HG02870 (cell line): ENCODE measurements around the gene CYP26C1.
"Not testable (repeated sequence)": the region's sequence is repeated elsewhere in the genome, so short reads cannot be mapped to it uniquely, and the experiment has no call there.

ENCODE experiments used
- ATAC-seq: cut with Tn5 transposase; IDR thresholded peaks from one replicate; pipeline ENCODE4 v1.9.1; 2021; ENCODE audit warnings: mild to moderate bottlenecking, moderate library complexity; ENCODE audit not compliant: unreplicated experiment

The CYP26C1 gene

DNA sequence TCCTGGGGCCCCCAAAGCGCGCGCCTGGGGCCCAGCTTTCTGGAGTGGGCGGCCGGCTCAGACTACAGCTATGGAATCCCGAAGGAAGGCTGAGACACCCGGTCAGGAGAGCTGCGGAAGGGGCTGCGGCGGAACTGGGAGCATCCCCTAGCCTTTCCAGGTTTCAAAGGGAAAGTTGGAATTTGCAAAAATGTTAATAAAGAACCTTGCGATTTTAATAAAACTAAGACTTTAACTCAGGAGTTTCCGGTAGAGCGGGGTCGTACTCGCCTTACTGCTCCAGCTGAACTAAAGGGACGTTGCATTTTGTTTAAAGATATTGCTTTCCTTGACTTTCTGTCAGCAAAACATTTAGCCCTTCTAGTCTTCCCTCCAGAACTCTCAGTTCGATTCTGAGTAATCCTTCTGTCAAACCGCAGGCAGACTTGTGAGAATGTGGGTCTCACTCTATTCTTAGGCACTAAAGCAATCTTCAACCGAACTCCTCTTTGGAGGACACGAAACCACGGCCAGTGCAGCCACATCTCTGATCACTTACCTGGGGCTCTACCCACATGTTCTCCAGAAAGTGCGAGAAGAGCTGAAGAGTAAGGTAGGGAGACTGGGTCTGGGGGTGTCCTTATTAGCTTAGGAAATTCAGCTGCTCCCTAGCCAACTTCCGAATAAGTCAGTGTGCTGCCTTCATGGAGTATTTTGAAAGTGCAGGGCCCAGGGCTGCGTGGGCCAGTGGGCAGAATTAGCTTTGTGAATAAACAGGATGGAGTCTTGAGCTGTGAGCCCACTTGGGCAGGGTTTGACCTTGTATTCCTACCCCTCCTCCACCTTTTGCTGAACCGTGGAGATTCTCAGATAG, 15.0 kb downstream of the CYP26C1 start:
- ATAC-seq: peak; percentile 56

DNA sequence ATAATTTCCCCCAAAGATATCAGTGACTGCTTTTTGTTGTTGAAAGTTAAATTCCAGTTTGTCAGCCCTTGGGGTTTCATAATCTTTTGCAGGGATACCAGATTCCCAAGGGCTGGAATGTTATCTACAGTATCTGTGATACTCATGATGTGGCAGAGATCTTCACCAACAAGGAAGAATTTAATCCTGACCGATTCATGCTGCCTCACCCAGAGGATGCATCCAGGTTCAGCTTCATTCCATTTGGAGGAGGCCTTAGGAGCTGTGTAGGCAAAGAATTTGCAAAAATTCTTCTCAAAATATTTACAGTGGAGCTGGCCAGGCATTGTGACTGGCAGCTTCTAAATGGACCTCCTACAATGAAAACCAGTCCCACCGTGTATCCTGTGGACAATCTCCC, 16.3 kb downstream of the CYP26C1 start:
- no peak for ATAC-seq

DNA sequence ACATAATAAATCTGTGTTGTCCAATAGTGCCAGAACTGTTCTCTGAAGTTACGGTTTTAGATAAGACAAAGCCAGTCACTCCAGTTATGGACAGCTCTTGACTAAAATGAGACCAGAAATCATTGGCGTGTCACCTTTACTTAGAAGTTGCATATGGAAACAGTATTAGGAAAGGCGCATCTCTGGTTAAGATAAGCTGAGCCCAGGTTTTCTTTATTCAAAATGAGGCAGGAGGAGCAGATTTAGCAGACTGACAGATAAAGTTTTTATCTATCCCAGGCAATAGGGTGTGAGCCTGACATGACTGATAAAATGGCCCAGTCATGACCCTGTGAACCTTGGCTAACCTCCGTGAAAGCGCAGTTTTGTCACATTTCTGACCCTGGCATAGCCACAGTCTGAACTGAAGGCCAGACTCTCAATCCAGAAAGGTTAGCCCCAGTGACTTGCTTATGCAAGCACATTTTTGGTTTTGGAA, 17.3 kb downstream of the CYP26C1 start:
- no peak for ATAC-seq

DNA sequence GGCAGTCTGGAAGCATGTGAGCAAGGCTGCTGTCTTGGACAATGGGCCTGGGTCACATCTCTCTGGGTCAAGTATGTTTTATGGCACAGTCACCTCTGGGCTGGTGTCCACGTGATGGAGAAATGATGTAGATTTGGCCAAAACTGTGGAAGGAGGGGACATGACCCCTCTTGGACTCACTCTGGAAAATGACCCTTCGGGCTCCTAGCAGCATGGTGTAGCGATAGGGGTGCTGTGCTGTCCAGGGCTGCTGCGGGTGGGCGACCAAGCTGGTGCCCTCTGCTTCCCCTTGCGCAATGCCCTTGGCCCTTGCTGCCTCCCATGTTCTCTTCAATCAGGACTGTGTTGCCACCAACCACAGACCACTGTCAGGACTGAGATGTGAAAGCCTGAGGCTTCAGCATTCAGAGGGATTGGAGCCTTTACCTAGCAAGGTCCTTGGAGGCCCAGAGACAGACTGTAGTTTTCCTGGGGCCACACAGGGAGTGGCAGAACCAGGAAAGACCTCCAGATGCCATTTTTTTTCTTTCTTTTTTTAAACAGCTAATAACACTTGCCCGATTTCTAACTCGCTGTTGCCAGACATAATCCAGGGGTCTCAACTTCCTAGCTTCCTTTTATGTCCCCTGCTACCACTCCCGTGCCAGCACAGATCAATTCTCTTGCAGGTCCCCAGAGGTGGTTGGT, 19.2 kb downstream of the CYP26C1 start:
- ATAC-seq: no peak

DNA sequence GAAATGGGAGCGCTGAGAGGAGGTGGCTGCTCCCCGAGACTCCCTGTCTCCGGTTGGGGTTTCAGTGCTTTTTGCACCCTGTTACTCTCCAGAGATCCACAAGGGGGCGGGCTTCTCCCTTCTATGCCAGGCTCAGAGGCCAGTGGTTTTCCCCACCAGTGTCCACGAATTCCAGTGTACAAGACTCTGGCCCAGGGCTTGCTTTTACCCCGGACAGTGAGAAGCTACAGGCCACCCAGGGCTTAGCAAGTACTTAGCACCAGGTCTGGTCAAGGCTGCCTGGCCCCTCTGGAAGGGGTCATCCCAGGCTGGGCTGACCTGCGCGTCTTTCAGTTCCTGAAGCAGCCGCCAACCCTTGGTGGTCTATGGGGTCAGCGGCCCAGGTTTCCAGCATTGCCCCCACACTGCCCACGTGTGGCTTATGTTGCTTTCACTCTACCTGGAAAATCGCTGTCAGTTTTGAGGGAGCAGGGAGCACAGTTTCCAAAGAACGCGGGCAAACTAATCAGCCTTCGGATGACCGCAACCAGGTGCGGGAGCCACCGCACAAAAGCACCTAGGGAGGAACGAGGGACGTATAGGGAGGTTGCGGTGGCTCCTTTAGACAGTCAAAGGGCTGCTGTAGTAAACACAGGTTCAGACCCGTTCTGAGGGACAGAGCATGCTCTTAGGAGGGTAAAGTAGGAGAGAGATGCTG, 19.9 kb downstream of the CYP26C1 start:
- ATAC-seq: no peak

DNA sequence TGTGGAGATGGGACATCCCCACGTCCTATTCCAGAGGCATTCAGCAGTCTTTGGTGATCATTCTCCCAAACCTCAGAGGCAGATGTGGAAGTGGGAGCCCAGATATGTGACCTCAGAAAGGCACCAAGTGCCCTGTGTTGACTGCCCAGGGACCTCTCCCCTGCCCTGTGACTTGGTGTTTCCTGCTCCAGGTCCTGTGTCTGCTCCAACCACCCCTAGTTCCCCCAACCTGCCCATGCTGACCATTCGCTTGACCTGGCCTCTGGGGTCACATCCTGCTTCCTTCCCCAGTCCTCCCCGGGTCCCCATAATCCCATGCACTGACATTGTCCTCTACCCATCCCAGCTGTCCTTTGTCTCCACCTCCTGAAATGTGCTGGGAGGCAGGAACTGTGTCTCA, 20.7 kb downstream of the CYP26C1 start:
- no peak for ATAC-seq

DNA sequence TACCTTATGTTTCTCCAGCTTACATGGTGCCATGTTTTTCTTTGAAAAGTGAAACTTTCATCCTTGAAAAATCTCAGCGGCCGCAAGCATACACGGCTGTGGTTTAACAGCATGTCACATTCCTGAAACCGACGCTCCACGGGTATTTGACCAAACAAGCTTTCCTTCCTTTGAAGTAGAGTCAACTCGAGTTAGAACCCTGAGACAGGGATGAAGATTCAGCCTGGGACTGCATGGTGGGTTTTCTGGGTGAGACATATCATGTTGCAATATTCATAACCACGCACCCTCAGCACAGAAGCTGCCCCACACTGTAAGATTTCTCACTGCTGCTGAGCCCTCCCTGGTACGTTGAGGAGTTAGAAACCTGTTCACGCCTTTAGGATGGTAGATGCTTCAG, 21.2 kb downstream of the CYP26C1 start:
- ATAC-seq: no peak

DNA sequence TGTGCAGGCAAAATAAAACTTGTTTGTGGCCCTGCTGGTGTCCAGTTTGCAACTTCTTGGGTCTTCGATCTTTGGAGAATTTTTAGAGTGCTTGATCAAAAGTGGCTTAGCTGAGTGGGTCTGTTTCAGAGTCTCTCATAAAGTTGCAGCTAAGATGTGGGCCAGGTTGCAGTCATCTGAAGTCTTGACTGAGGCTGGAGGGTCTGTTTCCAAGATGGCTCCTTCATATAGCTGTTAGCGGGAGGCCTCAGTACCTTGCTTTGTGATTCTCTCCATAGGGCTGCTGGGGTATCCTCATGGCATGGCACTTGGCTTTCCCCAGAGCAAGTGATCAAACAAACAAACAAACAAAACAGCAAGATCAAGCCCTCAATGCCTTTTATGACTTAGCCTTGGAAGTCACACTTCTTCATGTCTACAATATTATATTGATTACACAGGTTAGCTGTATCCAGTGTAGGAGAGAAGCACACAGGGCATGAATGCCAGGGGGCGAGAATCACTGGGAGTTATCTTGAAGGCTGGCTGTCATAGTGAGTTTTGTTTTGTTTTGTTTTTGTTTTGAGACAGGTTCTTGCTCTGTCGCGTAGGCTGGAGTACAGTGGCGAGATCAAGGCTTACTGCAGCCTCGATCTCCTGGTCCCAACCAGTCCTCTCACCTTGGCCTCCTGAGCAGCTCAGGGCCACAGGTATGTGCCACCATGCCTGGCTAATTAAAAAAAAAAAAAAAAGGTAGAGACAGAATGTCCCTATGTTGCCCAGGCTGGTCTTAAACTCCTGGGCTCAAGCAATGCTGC, 23.3 kb downstream of the CYP26C1 start:
- ATAC-seq: no peak

DNA sequence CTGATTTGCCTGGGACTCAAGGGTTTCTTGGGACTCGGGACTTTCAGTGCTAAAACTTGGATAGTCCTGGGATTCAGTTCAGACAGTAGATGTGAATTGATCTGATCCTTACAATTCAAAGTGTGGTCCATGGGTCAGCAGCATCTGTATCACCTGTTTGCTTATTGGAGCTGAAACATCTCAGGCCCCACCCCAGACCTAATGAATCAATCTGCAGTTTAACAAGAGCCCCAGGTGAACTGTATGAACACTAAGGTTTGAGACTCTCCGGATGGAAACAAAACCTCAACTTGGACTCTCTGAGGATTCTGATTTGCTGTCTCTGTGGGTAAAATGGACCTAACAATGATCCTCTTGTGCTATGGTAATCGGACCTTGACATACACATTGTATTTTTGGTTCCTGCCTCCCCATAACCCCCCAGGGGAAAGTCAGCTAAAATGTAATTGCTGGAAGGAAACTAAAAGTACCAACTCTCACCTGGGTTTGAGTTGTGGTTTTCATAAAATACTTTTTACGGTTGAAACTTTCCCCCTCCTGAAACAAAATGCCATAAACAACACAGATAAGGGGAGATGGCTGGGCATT, 24.8 kb downstream of the CYP26C1 start:
- no peak for ATAC-seq

DNA sequence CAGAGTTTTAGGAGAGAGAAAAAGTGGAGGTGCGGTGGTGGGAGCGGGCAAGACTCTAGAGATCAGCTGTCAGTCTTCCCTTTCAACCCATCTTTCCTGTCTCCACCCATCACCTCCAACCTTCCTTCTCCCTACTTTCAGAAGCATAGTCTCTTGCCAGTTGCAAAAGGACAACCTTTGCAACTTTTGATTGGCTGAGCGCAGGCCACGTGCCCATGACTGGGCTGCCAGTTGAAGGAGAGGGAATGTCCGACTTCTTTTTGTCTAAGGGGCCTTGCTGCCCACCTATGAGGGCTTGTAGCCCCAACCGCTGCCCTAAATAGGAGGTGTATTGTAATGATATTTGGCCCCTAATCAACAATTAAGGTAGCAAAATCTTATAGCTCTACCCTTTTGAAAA, 25.7 kb downstream of the CYP26C1 start:
- ATAC-seq: no peak

DNA sequence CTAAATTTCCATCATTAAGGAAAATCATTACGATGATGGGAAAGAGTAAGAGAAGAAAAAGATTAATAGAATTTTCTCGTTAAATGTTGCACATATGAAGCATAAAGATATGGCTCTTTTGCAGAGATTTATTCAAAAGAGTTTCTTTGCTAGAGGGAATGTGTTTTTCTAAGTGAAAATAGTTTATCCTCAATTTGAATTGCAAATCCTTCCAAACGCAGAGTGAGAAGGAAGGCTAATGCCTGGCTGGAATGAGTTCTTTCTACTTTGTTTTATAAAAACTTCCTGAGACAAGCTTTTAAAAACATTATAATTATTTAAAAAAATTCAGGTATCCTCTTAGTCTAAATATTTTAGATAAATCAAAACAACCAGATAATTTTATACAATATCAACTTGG, 27.2 kb downstream of the CYP26C1 start:
- ATAC-seq: no peak

DNA sequence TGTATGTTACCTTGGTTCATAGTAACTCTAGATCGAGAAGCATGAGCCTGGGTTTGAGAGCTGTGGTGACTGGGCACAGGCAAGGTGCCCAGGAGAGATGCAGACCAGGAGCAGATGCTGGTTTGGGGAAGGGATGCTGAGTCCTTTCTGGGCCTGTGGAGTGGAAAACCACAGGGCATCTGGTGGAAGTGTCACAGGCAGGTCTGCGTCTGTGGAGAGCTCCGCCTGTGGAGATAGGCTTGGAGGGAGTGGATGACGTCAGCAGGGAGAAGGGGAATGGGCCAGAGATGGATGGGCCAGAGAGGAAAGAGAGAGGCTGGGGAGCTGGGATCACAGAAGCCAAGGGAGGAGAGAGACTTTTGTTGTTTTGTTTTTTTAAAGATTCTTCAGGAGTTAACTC, 27.9 kb downstream of the CYP26C1 start:
- ATAC-seq: no peak

DNA sequence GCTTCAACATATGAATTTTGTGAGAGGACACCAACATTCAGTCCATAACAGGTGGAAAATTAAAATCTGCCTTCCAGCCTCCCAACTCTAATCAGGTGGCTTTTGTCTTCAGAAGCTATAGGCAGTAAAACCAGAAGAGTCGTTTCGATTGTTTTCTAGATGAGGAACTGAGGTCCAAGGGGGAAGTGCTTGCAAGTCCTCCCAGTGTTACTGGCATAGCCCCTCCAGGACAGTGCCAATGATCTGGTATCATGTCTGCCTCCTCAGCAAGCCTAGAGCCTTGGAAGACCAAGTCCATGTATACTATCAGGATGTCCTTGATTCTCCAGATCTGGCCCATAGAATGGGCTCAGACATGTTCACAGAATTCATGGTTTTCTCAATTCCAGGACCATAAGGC, 30.0 kb downstream of the CYP26C1 start:
- ATAC-seq: no peak

DNA sequence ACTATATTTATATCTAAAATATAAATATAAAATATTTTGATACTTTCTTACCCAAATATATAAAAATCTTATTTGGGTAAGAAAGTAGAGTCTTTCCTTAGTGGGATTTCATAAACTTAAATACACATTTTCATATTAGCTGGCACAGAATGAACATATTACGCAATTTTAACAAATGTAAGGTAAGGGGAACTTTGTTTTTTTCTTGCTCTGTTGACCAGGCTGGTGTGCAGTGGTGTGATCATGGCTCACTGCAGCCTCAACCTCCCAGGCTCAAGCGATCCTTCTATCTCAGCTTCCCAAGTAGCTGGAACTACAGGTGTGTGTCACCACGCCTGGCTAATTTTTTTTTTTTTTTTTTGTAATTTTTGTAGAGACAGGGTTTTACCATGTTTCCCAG, 31.4 kb downstream of the CYP26C1 start:
- no peak for ATAC-seq

DNA sequence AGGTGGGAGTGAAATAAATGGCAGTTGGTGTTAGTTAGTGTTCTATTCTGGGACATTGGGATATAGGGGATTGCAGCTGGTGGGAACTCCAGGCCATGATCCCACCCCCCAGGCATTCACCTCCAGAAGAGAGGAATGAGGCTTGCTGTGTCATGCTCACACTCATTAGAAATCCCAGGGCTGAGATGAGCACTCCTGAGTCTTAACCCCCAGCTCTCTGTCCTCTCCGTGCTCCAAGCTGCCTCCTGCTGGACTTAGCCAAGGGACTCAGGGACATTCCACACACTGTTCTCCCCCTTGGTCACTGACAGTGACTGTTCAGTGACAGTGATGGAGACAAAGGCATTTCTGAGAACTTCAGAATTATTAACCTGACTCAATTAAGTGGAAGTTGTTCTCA, 34.6 kb downstream of the CYP26C1 start:
- no peak for ATAC-seq

DNA sequence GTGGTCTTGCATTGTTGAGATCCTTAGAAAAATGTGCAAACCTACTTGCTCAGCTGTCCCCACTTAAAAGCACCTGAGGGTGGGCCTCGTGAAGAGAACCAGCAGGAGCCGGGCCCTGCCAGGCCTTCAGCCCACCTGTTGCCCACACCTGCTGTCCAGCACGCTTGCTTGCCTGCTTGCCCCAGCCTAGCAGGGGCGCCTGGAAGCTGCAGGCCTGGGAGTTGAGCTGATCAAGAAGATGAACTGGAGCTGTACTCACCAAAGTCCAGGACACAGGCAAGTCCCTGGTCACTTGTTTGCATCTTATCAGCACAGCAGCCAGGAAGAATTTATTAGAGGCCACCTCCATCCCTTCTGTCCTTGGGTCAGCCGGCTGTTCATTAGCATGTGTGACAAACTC, 36.3 kb downstream of the CYP26C1 start:
- no peak for ATAC-seq

DNA sequence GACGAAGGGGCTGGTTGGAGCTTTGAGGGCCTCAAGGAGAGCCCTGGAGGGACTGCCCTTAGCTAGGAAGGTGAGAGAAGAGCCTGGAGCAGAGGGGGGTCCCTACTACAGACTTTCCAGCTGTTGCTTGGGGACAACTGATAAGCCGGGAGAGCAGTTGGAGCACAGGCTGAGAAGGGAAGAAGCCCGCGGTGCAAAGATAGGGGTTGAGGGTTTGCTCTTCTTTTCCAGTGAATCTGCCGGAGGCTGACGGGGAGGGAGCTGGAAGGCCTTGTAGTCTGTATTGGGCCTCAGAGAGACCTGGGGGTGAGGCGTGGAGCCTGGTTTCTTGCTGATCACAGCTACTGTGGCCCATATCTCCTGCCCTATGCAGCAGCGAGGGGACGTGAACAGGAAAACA, 36.8 kb downstream of the CYP26C1 start:
- ATAC-seq: no peak

DNA sequence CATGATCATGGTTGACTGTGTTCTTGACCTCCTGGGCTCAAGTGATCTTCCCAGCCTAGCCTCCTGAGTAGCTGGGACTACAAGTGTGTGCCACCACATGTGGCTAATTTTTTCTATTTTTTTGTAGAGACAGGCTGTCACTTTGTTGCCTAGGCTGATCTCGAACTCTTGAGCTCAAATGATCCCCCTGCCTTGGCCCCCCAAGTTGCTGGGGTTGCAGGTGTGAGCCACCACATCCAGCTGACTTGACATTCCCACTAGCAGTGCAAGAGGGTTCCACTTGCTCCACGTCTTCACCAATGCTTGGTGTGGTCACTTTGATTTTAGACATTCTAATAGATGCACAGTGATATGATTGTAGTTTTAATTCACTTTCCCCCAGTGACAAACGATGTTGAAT, 38.2 kb downstream of the CYP26C1 start:
- no peak for ATAC-seq

DNA sequence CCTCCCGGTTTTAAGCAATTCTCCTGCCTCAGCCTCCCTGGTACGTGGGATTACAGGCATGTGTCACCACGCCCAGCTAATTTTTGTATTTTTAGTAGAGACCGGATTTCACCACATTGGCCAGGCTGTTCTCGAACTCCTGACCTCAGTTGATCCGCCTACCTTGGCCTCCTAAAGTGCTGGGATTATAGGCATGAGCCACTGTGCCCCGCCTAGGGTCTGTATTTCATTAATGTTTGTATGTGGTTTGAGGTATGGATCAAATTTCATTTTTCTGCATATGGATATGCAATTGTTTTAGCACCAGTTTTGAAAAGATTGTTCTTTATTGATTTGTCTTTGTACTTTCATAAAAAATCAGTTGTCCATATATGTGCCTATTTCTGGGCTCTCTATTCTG, 39.1 kb downstream of the CYP26C1 start:
- ATAC-seq: no peak

DNA sequence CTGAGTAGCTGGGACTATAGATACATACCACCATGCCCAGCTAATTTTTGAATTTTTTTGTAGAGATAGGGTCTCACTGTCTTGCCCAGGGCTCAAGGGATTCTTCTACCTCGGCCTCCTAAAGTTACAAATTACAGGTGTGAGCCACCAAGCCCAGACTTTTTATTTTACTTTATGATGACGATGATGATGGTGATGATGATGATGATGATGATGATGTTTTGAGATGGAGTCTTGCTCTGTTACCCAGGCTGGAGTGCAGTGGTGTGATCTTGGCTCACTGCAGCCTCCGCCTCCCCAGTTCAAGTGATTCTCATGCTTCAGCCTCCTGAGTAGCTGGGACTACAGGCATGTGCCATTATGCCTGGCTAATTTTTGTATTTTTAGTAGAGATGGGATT, 40.5 kb downstream of the CYP26C1 start:
- not testable (repeated sequence) for ATAC-seq

DNA sequence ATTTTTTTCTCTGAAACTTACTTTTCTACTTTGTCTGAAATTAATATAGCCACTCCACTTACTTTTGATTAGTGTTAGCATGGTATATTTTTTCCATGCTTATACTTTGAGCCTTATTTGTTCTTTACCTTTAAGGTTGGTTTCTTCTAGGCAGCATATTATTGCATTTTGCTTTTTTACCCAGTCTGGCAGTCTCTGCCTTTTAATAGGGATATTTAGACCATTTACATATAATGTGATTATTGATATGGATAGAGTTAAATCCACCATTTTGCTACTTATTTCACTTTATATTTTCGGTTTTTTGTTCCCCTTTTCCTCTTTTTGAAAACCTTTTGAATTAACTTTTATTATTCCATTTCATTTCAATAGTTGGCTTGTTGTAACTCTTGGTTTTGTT, 43.4 kb downstream of the CYP26C1 start:
- ATAC-seq: no peak
